Muscle layer of duodenum (tissue), 2 donors: ENCODE results near the gene ATP2A2.
"Not testable (repeated sequence)": the region's sequence is repeated elsewhere in the genome, so short reads cannot be mapped to it uniquely, and the experiment has no call there.

Experiments
- H3K27ac ChIP-seq: one replicate; pipeline ENCODE4 v1.7.0; 2013; ENCODE audit warnings: mild to moderate bottlenecking, low read length
- H3K27me3 ChIP-seq: one replicate; pipeline ENCODE4 v1.7.0; 2013; ENCODE audit warnings: low read depth, mild to moderate bottlenecking, control low read depth, low read length
- H3K36me3 ChIP-seq, 2 donors: one replicate each; pipeline ENCODE4 v1.7.0; 2013; ENCODE audit warnings: low read length in 2 of 2, control low read depth in 1 of 2, mild to moderate bottlenecking in 1 of 2; ENCODE audit not compliant: insufficient read depth in 2 of 2, control insufficient read depth in 1 of 2
- H3K4me1 ChIP-seq, 2 donors: one replicate each; pipeline ENCODE4 v1.7.0; 2013; ENCODE audit warnings: low read length in 2 of 2, mild to moderate bottlenecking in 2 of 2, control low read depth in 1 of 2, moderate library complexity in 1 of 2; ENCODE audit not compliant: insufficient read depth in 2 of 2, control insufficient read depth in 1 of 2
- H3K4me3 ChIP-seq, 2 donors: one replicate each; pipeline ENCODE4 v1.7.0; 2013; ENCODE audit warnings: low read length in 2 of 2, low read depth in 1 of 2, mild to moderate bottlenecking in 1 of 2
- H3K9me3 ChIP-seq, 2 donors: one replicate each; pipeline ENCODE4 v1.7.0; 2013; ENCODE audit warnings: low read length in 2 of 2, control low read depth in 1 of 2, mild to moderate bottlenecking in 1 of 2; ENCODE audit not compliant: control insufficient read depth in 1 of 2
- donor health status: healthy.

Gene ATP2A2

GRCh38 chr12:110333201-110333600, 52.2 kb downstream of the ATP2A2 start:
- H3K9me3 ChIP-seq: no peaks in the 10 kb centered on the region
- H3K36me3 ChIP-seq: peaks cover 63 to 71% of the 10 kb centered on the region in 2 donors
- H3K4me3 ChIP-seq: no peak overlapping the region
- no peak overlapping the region for H3K27ac ChIP-seq
- peaks cover 0 to 20% of the 10 kb centered on the region in 2 donors for H3K4me1 ChIP-seq
- H3K27me3 ChIP-seq: no peaks in the 10 kb centered on the region

DNA sequence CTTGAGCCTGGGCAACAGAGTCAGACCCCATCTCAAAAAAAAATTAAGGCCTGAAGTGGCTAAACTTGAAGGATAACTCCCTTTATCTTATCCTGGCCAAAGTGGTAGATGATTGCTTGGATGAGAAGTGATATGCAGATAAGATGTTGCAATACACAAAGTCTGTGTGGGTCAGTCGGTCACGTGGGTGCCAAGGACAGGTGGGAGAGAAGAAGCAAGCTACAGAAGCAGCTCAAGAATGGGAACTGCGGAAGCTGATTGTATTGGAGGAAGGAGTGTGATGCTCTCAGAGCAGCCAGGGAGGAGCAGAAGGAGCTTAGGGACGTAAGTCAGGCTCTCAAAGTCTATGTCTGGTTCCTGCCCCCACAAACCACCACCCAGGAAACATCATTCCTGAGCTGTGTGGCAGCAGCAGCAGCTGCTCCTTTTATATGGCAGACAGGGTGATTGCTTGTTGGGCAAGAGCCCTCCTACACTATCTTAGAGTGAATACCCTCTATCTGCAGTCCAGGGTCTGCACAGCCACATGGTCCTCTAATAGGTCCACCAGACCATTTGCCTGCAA, 54.5 kb downstream of the ATP2A2 start:
- Histone ChIP-seq H3K36me3 (peaks cover 68 to 86% of the 10 kb centered on the region in 2 donors), H3K27me3 (no peaks in the 10 kb centered on the region), H3K4me1 (peaks cover 7 to 17% of the 10 kb centered on the region in 2 donors), H3K9me3 (no peaks in the 10 kb centered on the region), H3K27ac (no peak overlapping the region), H3K4me3 (no peak overlapping the region)

DNA sequence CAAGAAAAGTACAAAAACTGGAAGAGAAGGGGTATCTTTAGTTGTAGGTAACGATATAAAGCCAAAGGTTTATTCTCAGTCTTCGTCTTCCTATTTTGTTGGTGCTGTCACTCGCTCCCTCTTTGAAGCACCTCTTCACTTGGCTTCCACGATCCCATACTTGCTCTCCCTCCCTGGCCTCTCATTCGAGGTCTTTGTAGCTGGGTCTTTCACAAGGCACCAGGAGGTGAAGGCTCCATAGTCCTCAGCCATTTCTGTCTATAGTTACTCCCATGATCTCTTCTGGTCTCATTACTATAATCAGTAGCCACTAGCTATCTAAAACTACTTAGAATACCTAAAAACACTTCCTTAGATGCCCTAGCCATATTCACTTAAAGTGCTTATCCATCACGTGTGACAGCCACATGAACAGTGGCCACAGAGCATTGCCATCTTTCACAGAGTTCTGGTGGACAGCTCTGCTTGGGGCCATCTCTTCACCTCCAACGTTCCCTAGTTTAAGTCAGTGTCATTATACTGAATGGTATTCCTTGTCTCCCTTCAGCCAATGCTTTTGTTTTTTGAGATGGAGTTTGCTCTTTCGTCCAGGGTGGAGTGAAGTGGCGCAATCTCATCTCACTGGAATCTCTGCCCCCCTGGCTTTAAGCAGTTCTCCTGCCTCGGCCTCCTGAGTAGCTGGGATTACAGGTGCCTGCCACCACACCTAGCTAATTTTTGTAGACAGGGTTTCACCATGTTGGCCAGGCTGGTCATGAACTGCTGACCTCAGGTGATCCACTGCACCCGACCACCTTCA, 57.1 kb downstream of the ATP2A2 start:
- peaks cover 5 to 7% of the 10 kb centered on the region in 2 donors for H3K4me1 ChIP-seq
- H3K27me3 ChIP-seq: no peaks in the 10 kb centered on the region
- peaks cover 92 to 94% of the 10 kb centered on the region in 2 donors for H3K36me3 ChIP-seq
- H3K27ac ChIP-seq: no peak overlapping the region
- no peaks in the 10 kb centered on the region for H3K9me3 ChIP-seq
- H3K4me3 ChIP-seq: no peak overlapping the region

GRCh38 chr12:110338754-110339153, 57.7 kb downstream of the ATP2A2 start:
- Histone ChIP-seq H3K36me3 (peaks cover 92 to 94% of the 10 kb centered on the region in 2 donors), H3K4me3 (no peak overlapping the region), H3K27me3 (no peaks in the 10 kb centered on the region), H3K4me1 (peaks cover 5 to 7% of the 10 kb centered on the region in 2 donors), H3K9me3 (no peaks in the 10 kb centered on the region), H3K27ac (no peak overlapping the region)

- Histone ChIP-seq H3K9me3 (no peaks in the 10 kb centered on the region), H3K4me1 (peaks cover 5 to 7% of the 10 kb centered on the region in 2 donors), H3K4me3 (no peak overlapping the region), H3K36me3 (peaks cover 92 to 94% of the 10 kb centered on the region in 2 donors), H3K27ac (no peak overlapping the region), H3K27me3 (no peaks in the 10 kb centered on the region)
Observed at GRCh38 chr12:110339184-110339952, 58.3 kb downstream of the ATP2A2 start.

DNA sequence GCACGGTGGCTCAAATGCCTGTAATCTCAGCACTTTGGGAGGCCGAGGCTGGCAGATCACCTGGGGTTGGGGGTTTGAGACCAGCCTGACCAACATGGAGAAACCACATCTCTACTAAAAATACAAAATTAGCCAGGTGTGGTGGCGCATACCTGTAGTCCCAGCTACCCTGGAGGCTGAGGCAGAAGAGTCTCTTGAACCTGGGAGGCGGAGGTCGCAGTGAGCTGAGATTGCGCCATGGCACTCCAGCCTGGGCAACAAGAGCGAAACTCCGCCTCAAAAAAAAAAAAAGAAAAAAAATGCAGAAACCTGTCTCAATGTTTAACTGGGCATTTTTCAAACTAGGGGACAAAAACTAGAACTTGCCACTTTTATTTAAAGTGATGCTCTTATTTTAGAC, 59.2 kb downstream of the ATP2A2 start:
- H3K36me3 ChIP-seq: peaks cover 92 to 96% of the 10 kb centered on the region in 2 donors
- not testable (repeated sequence) for H3K27ac ChIP-seq, H3K27me3 ChIP-seq, H3K9me3 ChIP-seq, H3K4me3 ChIP-seq, H3K4me1 ChIP-seq

DNA sequence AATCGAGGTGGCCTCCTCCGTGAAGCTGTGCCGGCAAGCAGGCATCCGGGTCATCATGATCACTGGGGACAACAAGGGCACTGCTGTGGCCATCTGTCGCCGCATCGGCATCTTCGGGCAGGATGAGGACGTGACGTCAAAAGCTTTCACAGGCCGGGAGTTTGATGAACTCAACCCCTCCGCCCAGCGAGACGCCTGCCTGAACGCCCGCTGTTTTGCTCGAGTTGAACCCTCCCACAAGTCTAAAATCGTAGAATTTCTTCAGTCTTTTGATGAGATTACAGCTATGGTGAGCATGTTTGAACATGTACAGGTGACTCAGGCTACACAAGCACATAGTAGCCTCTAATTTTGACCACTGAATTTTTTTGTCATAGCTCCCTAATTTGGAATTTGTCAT, 59.7 kb downstream of the ATP2A2 start:
- Histone ChIP-seq H3K4me1 (peaks cover 5 to 7% of the 10 kb centered on the region in 2 donors), H3K27me3 (no peaks in the 10 kb centered on the region), H3K9me3 (no peaks in the 10 kb centered on the region), H3K4me3 (no peak overlapping the region), H3K27ac (no peak overlapping the region), H3K36me3 (peaks cover 92 to 96% of the 10 kb centered on the region in 2 donors)

- Histone ChIP-seq H3K4me3 (no peak overlapping the region), H3K36me3 (peaks cover 90 to 96% of the 10 kb centered on the region in 2 donors), H3K4me1 (peaks cover 5 to 7% of the 10 kb centered on the region in 2 donors), H3K9me3 (no peaks in the 10 kb centered on the region), H3K27me3 (no peaks in the 10 kb centered on the region), H3K27ac (no peak overlapping the region)
Observed at GRCh38 chr12:110342157-110342556, 61.1 kb downstream of the ATP2A2 start.

DNA sequence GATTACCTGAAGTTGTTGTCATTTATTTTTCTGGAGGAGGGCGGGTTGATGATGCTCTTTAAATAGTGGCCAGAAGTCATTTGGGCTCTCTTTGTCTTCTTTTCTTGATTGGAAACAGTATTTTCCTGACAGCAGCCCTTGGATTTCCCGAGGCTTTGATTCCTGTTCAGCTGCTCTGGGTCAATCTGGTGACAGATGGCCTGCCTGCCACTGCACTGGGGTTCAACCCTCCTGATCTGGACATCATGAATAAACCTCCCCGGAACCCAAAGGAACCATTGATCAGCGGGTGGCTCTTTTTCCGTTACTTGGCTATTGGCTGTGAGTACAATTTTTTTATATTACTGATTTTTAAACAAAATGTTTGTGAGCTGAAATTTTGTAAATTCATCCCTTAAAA, 62.1 kb downstream of the ATP2A2 start:
- H3K36me3 ChIP-seq: peaks cover 89 to 96% of the 10 kb centered on the region in 2 donors
- no peak overlapping the region for H3K27ac ChIP-seq
- H3K9me3 ChIP-seq: no peaks in the 10 kb centered on the region
- peaks cover 5 to 7% of the 10 kb centered on the region in 2 donors for H3K4me1 ChIP-seq
- H3K4me3 ChIP-seq: no peak overlapping the region
- no peaks in the 10 kb centered on the region for H3K27me3 ChIP-seq

GRCh38 chr12:110343736-110344555, 62.9 kb downstream of the ATP2A2 start:
- H3K27ac ChIP-seq: no peak overlapping the region
- no peak overlapping the region for H3K4me3 ChIP-seq
- peaks cover 5 to 7% of the 10 kb centered on the region in 2 donors for H3K4me1 ChIP-seq
- H3K36me3 ChIP-seq: peaks cover 89 to 96% of the 10 kb centered on the region in 2 donors
- H3K27me3 ChIP-seq: no peaks in the 10 kb centered on the region
- H3K9me3 ChIP-seq: no peaks in the 10 kb centered on the region
